K562 (cell line): Measurements from ENCODE around the gene GRHL3. TPM values are rescaled to one million over a fixed set of nuclear protein-coding genes. Genes with fewer than 3 reads are reported as not detected.

Experiments
- ATAC-seq: fragments of 200-7000 bp; cut with Tn5 transposase; 3 replicates; pipeline ENCODE4 v1.9.1; 2020; ENCODE audit warnings: moderate library complexity
- BruUV-seq: library from RNA; stranded (reverse); fragments of 400-500 nt; replicated peaks from 2 replicates; lab custom pipeline; 2021; lab: Mats Ljungman, UMichigan
- CTCF ChIA-PET: fragments of 300-600 bp; formaldehyde crosslinking; extraction: SDS; loops from one replicate; lab custom pipeline; 2021; ENCODE audit warnings: low intra/inter-chr PET ratio; lab: Yijun Ruan, JAX
- POLR2A ChIA-PET: fragments of 300-600, 350-650 bp; sonication (Branson Sonifier 250); formaldehyde crosslinking; extraction: SDS; loops from one replicate; lab custom pipeline; 2021; ENCODE audit warnings: antibody characterized with exemption, inconsistent platforms; lab: Yijun Ruan, JAX
- DNase-seq, 4 experiments: peaks; one replicate each; pipeline versions ENCODE4 v3.0.0 to v3.0.0-alpha.2; 2011 to 2018; ENCODE audit warnings: low spot score in 3 of 4, mixed read lengths in 3 of 4; ENCODE audit errors: extremely low read depth in 1 of 4
- FAIRE-seq: peaks from 2 replicates; lab custom pipeline; 2011; peaks lifted over from hg19 to GRCh38; lab: Jason Lieb, UNC
- H2AFZ ChIP-seq: 2 replicates; pipeline ENCODE4 v1.6.0; 2011; ENCODE audit warnings: low read depth, low read length, control low read depth, inconsistent platforms
- H3K27ac ChIP-seq: fragments of 200-600 bp; 3 replicates; pipeline ENCODE4 v1.8.0; 2011; ENCODE audit warnings: low read depth, mild to moderate bottlenecking, control low read depth, inconsistent platforms, low read length, moderate library complexity, mixed read lengths; ENCODE audit errors: extremely low read depth
- H3K27me3 ChIP-seq, 2 experiments: fragments of 300-600 bp in 1 of 2; 2 replicates in 1 of 2; 3 replicates in 1 of 2; pipeline versions ENCODE4 v1.6.0 to v1.8.0; 2011; ENCODE audit warnings: inconsistent platforms in 2 of 2, low read length in 2 of 2, mild to moderate bottlenecking in 1 of 2, mixed read lengths in 1 of 2, moderate library complexity in 1 of 2; ENCODE audit not compliant: control insufficient read depth in 2 of 2, insufficient read depth in 2 of 2
- H3K36me3 ChIP-seq: fragments of 300-600 bp; 3 replicates; pipeline ENCODE4 v1.8.0; 2011; ENCODE audit warnings: mild to moderate bottlenecking, low read length, inconsistent platforms; ENCODE audit not compliant: control insufficient read depth, insufficient read depth
- H3K4me1 ChIP-seq, 2 experiments: fragments of 200-600 bp in 1 of 2; replicated peaks in 1 of 2; 2 replicates in 1 of 2; 3 replicates in 1 of 2; pipeline versions ENCODE4 v1.5.1 to v1.8.0; 2011; ENCODE audit warnings: inconsistent platforms in 2 of 2, low read length in 2 of 2, mild to moderate bottlenecking in 1 of 2, mixed read lengths in 1 of 2, moderate library complexity in 1 of 2; ENCODE audit not compliant: control insufficient read depth in 2 of 2, insufficient read depth in 2 of 2
- H3K4me2 ChIP-seq: 2 replicates; pipeline ENCODE4 v1.6.1; 2011; ENCODE audit warnings: low read length, control low read depth, inconsistent platforms, mixed read lengths; ENCODE audit not compliant: insufficient read depth
- H3K4me3 ChIP-seq: fragments of 200-600 bp; sonication (generic), shearing (Covaris generic); 2 replicates; pipeline ENCODE4 v1.5.1; 2016; ENCODE audit warnings: control low read depth, inconsistent platforms
- H3K79me2 ChIP-seq: fragments of 200-600 bp; 3 replicates; pipeline ENCODE4 v1.8.0; 2011; ENCODE audit warnings: low read length, inconsistent platforms; ENCODE audit not compliant: control insufficient read depth, insufficient read depth
- H3K9ac ChIP-seq, 2 experiments: 2 replicates each; pipeline versions ENCODE4 v1.6.0 to v1.6.1; 2011; ENCODE audit warnings: low read depth in 2 of 2, low read length in 2 of 2, control low read depth in 1 of 2, inconsistent platforms in 1 of 2, mild to moderate bottlenecking in 1 of 2, mixed read lengths in 1 of 2; ENCODE audit not compliant: insufficient read depth in 1 of 2
- H3K9me1 ChIP-seq: one replicate; pipeline ENCODE4 v1.6.0; 2011; ENCODE audit warnings: inconsistent platforms, mild to moderate bottlenecking, low read length, moderate library complexity; ENCODE audit not compliant: control insufficient read depth, insufficient read depth
- H3K9me3 ChIP-seq: replicated peaks from 2 replicates; pipeline ENCODE4 v1.5.1; 2011; ENCODE audit warnings: low read depth, low read length, inconsistent platforms; ENCODE audit not compliant: control insufficient read depth, insufficient read depth
- H4K20me1 ChIP-seq: replicated peaks from 2 replicates; pipeline ENCODE4 v1.6.1; 2011; ENCODE audit warnings: low read length, inconsistent platforms, mixed read lengths; ENCODE audit not compliant: control insufficient read depth, insufficient read depth
- FUS ChIP-seq: fragments of 200-400 bp; formaldehyde crosslinking; optimal IDR thresholded peaks from 2 replicates; pipeline ENCODE3; 2017; ENCODE audit warnings: low read depth, low read length
- GATA2 ChIP-seq: sonication (generic); formaldehyde crosslinking; IDR thresholded peaks from 2 replicates; pipeline ENCODE4 v1.4.0; 2020; ENCODE audit warnings: mild to moderate bottlenecking, missing genetic modification reagents
- HMGN3 ChIP-seq: IDR thresholded peaks from 2 replicates; pipeline ENCODE4 v1.6.1; 2011; ENCODE audit warnings: borderline replicate concordance, low read depth, mild to moderate bottlenecking, mixed read lengths, low read length; ENCODE audit not compliant: insufficient read length; ENCODE audit errors: extremely low read depth
- ILF3 ChIP-seq: fragments of 450-650 bp; IDR thresholded peaks from 2 replicates; pipeline ENCODE4 v1.6.1; 2018; ENCODE audit warnings: antibody characterized with exemption, mild to moderate bottlenecking, moderate library complexity, borderline replicate concordance
- JUN ChIP-seq, 2 experiments: sonication (generic) in 1 of 2; formaldehyde crosslinking in 1 of 2; IDR thresholded peaks; 2 replicates each; pipeline versions ENCODE4 v1.6.1 to v1.8.0; 2012 to 2022; ENCODE audit warnings: borderline replicate concordance in 2 of 2, mild to moderate bottlenecking in 2 of 2, improper control_type of control experiment in 1 of 2, low read depth in 1 of 2, low read length in 1 of 2, missing genetic modification reagents in 1 of 2
- NR4A1 ChIP-seq, 2 experiments: fragments of 250-450 bp in 1 of 2; fragments of 450-650 bp in 1 of 2; sonication (Bioruptor Pico) in 1 of 2; IDR thresholded peaks; 2 replicates each; pipeline versions ENCODE4 v1.4.0 to v1.6.1; 2016 to 2020; ENCODE audit warnings: mild to moderate bottlenecking in 2 of 2, missing compliant biosample characterization in 1 of 2, missing genetic modification characterization in 1 of 2, moderate library complexity in 1 of 2
- U2AF2 ChIP-seq: fragments of 200-400 bp; formaldehyde crosslinking; optimal IDR thresholded peaks from 2 replicates; pipeline ENCODE3; 2017; ENCODE audit warnings: low read depth, mild to moderate bottlenecking, low read length
- ZNF77 ChIP-seq: fragments of 250-450 bp; sonication (Bioruptor Pico); IDR thresholded peaks from 2 replicates; pipeline ENCODE4 v1.5.0; 2020
- WGBS: fragments of 100-300 bp; shearing (Covaris generic); methylation state at CpG from one replicate; pipeline ENCODE4 v1.1.6; 2016; ENCODE audit warnings: low coverage, mixed read lengths; ENCODE audit not compliant: insufficient coverage; ENCODE audit errors: missing lambda C conversion rate; 5-methylcytosine and 5-hydroxymethylcytosine counted together
- in situ Hi-C: fragments of 300-500 bp; cut with MboI; formaldehyde crosslinking; loops from 4 replicates; pipeline ENCODE4 v1.15.0; 2018; ENCODE audit warnings: inconsistent platforms, mixed read lengths
- intact Hi-C: fragments of 100-400 bp; cut with micrococcal nuclease; formaldehyde crosslinking; loops from 2 replicates; pipeline ENCODE4 v1.14.2; 2022
- polyA plus RNA-seq, 8 experiments: library from polyadenylated mRNA; depleted of rRNA in 4 of 8; stranded (reverse) in 5 of 8; unstranded in 3 of 8; fragments of >200 nt; fragmentation: Nextera tagmentation in 2 of 8; fragmentation: Illumina TruSeq in 1 of 8; extraction: Ambion mirVana in 2 of 8; extraction: Trizol in 1 of 8; gene quantifications; 2 replicates each; pipeline versions ENCODE4 v1.2.1 to v1.2.3, GENCODE V29; 2011 to 2014; ENCODE audit warnings: inconsistent platforms in 1 of 8, missing spikeins in 1 of 8
- total RNA-seq, 7 experiments: library from RNA; depleted of rRNA in 6 of 7; stranded (reverse); fragments of >200 nt in 6 of 7; fragmentation: Illumina TruSeq in 2 of 7; extraction: Trizol in 2 of 7; gene quantifications; 2 replicates each; pipeline versions ENCODE4 v1.2.1 to v1.2.3, GENCODE V29; 2011 to 2021; ENCODE audit warnings: low replicate concordance in 1 of 7
- TF ChIP-seq, protein P1 (sequence below), 2 experiments: fragments of 200-800 bp in 1 of 2; sonication (Bioruptor generic) in 1 of 2; sonication (generic) in 1 of 2; formaldehyde crosslinking in 1 of 2; IDR thresholded peaks in 1 of 2; conservative IDR thresholded peaks in 1 of 2; 2 replicates each; pipeline versions ENCODE4 v1.5.0 to v1.6.1; 2016 to 2020; ENCODE audit warnings: missing compliant biosample characterization in 1 of 2, missing genetic modification characterization in 1 of 2, missing genetic modification reagents in 1 of 2
- TF ChIP-seq, protein P2 (sequence below): IDR thresholded peaks from 2 replicates; pipeline ENCODE4 v1.6.1; 2016; ENCODE audit warnings: missing genetic modification characterization, missing compliant biosample characterization

GRHL3 gene
- total and polyA plus RNA-seq, 9 of the 15 experiments (the other 6 are each of a cell fraction or from before 2014, with no cell fraction given), result 0.01 to 0.04 TPM; not detected in 7

DNA sequence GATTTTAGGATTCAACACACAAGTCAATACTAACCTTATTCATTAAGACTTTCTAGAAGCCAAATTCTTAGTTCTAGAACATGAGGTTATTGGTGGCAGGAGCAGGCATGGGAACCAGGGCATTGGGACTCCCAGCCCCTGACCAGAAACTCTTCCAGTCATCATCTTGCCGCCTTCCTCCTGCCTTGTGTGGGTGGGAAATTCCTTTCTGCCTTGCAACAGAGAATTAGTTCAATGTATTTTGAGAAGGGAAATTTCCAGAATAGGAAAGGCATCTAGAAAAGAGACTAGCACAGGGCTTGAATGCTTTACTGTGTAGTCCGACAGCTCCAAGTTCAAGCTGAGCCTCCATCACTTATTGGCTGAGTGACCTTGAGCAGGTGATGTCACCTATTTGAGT, 8.7 kb downstream of the GRHL3 start:
- in situ Hi-C loops, result no loop called here
- BruUV-seq, result no TSS peak
- DNase-seq (no peak), ATAC-seq (no peak), FAIRE-seq (no peak)
- Histone ChIP-seq H3K27ac (no peak overlapping the region), H2AFZ (no peak overlapping the region), H3K4me1 (no peaks in the 10 kb centered on the region; a peak in 2 of 5 replicates), H3K9me1 (no peaks in the 10 kb centered on the region), H3K27me3 (peaks cover 37 to 71% of the 10 kb centered on the region in 2 experiments), H3K4me2 (no peak overlapping the region), H4K20me1 (peaks cover 22% of the 10 kb centered on the region; the same call in 1 of the 2 replicates), H3K4me3 (no peak overlapping the region), H3K9ac (no peak overlapping the region), H3K36me3 (no peaks in the 10 kb centered on the region), H3K9me3 (no peaks in the 10 kb centered on the region), H3K79me2 (no peaks in the 10 kb centered on the region)
- ChIA-PET CTCF (no interaction called here), POLR2A (no interaction called here)
- intact Hi-C loops, result no loop called here
- TF ChIP-seq ZNF77 (CRISPR knock-in tag) (no peak), HMGN3 (no peak), U2AF2 (no peak), NR4A1 (CRISPR knock-in tag; IDR thresholded peaks at IDR 0.05) (no peak), NR4A1 (tag; IDR thresholded peaks at IDR 0.05) (no peak), GATA2 (CRISPR knock-in tag) (no peak), FUS (no peak), ILF3 (no peak), JUN (IDR thresholded peaks at IDR 0.05; ENCODE audit: borderline replicate concordance, low read depth, low read length) (no peak), JUN (CRISPR knock-in tag; IDR thresholded peaks at IDR 0.05; ENCODE audit: borderline replicate concordance) (no peak)
- TF ChIP-seq, protein P1, sequence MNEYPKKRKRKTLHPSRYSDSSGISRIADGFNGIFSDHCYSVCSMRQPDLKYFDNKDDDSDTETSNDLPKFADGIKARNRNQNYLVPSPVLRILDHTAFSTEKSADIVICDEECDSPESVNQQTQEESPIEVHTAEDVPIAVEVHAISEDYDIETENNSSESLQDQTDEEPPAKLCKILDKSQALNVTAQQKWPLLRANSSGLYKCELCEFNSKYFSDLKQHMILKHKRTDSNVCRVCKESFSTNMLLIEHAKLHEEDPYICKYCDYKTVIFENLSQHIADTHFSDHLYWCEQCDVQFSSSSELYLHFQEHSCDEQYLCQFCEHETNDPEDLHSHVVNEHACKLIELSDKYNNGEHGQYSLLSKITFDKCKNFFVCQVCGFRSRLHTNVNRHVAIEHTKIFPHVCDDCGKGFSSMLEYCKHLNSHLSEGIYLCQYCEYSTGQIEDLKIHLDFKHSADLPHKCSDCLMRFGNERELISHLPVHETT (CRISPR knock-in tag; conservative IDR thresholded peaks at IDR 0.05 in 1 of 2, IDR thresholded peaks at IDR 0.05 in 1 of 2), result no peak
- TF ChIP-seq, protein P2, sequence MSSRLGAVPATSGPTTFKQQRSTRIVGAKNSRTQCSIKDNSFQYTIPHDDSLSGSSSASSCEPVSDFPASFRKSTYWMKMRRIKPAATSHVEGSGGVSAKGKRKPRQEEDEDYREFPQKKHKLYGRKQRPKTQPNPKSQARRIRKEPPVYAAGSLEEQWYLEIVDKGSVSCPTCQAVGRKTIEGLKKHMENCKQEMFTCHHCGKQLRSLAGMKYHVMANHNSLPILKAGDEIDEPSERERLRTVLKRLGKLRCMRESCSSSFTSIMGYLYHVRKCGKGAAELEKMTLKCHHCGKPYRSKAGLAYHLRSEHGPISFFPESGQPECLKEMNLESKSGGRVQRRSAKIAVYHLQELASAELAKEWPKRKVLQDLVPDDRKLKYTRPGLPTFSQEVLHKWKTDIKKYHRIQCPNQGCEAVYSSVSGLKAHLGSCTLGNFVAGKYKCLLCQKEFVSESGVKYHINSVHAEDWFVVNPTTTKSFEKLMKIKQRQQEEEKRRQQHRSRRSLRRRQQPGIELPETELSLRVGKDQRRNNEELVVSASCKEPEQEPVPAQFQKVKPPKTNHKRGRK, result no peak
- WGBS, result 2% methylated on average over 2 of the region's 2 CpGs
